ENCODE measurements around the gene CILP.

- TF ChIP-seq POLR2A (IDR thresholded peaks at IDR 0.05; ENCODE audit: low read depth, low read length) (no peak), TAF1 (IDR thresholded peaks at IDR 0.05; ENCODE audit: low read depth, low read length) (no peak), POLR2AphosphoS5 (IDR thresholded peaks at IDR 0.05; ENCODE audit: low read depth, low read length) (no peak)
Measured at GRCh38 chr15:65254356-65254755, 43.1 kb upstream of the CILP start.
